ENCODE results near the gene ZBTB18. TPM values are rescaled to one million over a fixed set of nuclear protein-coding genes. Genes with fewer than 3 reads are reported as not detected.
"Not testable (repeated sequence)": the region's sequence is repeated elsewhere in the genome, so short reads cannot be mapped to it uniquely, and the experiment has no call there.

The ZBTB18 gene
- polyA plus RNA-seq (ENCODE audit: insufficient read length in 4 of 4) = 10 to 100 TPM; 22.6 to 31.8 (median 27.0) TPM

GRCh38 chr1:244050835-244051444 is at the start of gene ZBTB18:
ZBTB18 (plus strand) TSS chr1:244051283; CDS start chr1:244051432, 149 bp downstream.
- DNase-seq (ENCODE audit: low read depth in 4 of 4, low spot score in 3 of 4) = no peak

- DNase-seq (ENCODE audit: low read depth in 4 of 4, low spot score in 3 of 4) = no peak
These were observed 48.4 kb upstream of the ZBTB18 start for GRCh38 chr1:244002721-244003120.

DNA sequence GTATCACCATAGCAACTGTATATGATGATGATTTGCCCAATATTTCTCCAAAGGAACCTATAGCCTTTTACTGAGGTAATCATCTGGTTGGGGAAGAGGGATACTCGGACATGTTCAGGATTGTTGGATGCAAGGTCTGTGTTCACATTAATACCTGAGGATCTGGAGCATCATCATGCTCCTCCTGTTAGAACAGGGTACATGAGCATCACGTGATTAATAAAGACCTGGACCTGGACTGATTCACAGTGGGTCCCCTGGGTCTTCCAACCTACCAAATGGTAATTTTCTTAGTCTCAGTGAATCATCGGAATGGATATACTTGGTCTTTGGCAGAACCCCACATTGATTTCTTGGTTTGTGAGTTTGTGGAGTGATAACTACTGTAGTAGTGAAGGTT is 45.6 kb upstream of the ZBTB18 start:
- DNase-seq (ENCODE audit: low read depth in 4 of 4, low spot score in 3 of 4) = no peak

DNA sequence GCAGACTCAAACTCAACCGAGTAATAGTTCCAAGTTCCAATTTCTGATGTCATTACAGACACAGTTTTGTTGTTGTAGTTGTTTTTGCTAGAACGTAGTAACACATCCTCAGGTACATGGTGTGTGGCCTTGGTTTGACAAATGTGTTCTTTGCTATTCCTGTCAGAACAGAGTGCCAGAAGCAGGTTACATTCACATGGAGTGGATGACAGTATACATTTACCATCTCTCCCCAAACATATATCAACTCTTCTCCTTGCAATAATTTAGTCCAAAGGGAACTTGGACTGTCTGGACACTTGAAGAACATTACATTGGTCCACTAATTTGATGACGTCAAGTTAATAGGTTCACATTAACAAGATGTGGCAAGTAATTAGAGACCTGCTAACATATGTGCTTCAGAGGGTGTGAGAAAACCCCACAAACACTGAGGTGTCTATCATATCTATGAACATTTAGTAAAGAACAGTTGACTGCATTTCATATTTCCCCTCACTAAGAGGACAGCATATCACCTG is 44.6 kb upstream of the ZBTB18 start:
- no peak for DNase-seq (ENCODE audit: low read depth in 4 of 4, low spot score in 3 of 4)

DNA sequence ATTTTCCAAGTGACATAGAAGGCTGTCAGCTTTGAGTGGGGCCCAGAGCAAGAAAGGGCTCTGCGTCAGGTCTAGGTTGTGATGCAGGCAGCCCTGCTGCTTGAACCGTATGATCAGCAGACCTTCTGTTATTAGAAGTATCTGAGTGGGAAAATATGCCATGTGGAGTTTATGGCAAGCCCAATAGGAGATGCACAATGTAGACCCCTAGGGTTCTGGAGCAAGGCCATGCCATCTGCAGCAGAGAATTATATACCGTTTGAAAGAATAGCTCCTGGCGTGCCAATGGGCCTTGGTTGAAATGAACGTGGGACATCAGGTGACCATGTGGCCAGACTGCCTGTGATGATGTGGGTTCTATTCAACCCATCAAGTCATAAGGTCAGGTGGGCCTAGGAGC is 44.1 kb upstream of the ZBTB18 start:
- no peak for DNase-seq (ENCODE audit: low read depth in 4 of 4, low spot score in 3 of 4)

GRCh38 chr1:244010191-244010590 is 40.9 kb upstream of the ZBTB18 start:
- DNase-seq (ENCODE audit: low read depth in 4 of 4, low spot score in 3 of 4) = no peak

DNA sequence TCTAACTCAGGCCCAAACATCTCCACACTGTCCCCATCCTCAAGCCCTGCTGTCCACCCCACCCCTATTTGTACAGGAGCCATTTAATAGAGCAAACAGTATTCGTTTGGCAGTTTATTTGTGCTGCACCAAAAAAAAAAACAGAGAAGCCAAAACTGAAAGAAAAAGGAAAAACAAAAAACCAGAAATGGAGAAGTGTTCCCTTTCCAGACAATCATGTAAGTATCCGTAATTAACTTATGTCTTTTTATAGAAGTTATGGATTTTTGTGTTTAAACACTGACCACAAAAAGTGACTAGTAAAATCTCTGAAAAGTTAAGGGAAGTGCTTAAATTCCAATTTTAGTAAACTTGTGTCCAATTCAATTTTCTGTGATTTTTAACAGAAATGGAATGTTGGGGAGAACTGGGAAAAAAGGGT is 40.4 kb upstream of the ZBTB18 start:
- DNase-seq (ENCODE audit: low read depth in 4 of 4, low spot score in 3 of 4) = no peak

GRCh38 chr1:244011271-244011670 is 39.8 kb upstream of the ZBTB18 start:
- DNase-seq (ENCODE audit: low read depth in 4 of 4, low spot score in 3 of 4) = no peak

GRCh38 chr1:244011786-244012185 is 39.3 kb upstream of the ZBTB18 start:
- no peak for DNase-seq (ENCODE audit: low read depth in 4 of 4, low spot score in 3 of 4)

- DNase-seq (ENCODE audit: low read depth in 4 of 4, low spot score in 3 of 4) = no peak
These were observed 38.9 kb upstream of the ZBTB18 start for GRCh38 chr1:244012202-244012601.

- no peak for DNase-seq (ENCODE audit: low read depth in 4 of 4, low spot score in 3 of 4)
These were observed 38.0 kb upstream of the ZBTB18 start for GRCh38 chr1:244013100-244013499.

DNA sequence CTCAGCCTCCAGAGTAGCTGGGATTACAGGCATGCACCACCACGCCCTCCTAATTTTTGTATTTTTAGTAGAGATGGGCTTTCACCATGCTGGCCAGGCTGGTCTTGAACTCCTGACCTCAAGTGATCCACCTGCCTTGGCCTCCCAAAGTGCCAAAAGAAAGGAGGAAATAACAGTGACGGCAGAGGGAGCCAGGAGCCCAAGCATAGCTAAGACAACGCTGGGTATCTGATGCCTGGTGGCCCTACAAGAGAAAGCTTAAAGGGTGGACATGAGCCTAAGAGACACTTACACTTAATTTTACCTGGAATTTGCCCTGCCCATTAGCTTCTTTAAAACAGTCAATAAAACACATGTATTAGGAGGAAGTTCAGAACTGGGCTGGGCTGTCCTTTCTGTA is 36.2 kb upstream of the ZBTB18 start:
- not testable (repeated sequence) for DNase-seq (ENCODE audit: low read depth in 4 of 4, low spot score in 3 of 4)

GRCh38 chr1:244019982-244020485 is 31.0 kb upstream of the ZBTB18 start:
- DNase-seq (ENCODE audit: low read depth in 4 of 4, low spot score in 3 of 4) = no peak

DNA sequence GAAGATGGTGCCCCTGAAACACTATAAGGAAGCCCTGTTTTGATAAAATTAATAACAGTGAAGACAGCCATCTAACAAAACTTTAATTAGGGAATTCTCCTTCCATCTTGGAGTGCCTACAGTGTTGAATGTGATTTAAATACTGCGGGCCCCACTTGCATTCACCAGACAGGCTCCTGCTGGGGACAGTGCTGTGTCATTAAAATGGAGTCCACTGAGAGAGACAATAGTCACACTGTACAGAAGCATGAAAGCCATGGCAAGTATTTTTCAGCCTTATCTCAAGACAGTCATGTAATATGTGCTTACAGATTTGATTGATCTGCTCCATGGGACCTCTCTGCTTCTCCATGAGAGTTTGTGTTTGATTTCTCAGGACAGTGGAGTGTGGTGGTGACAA is 29.7 kb upstream of the ZBTB18 start:
- DNase-seq (ENCODE audit: low read depth in 4 of 4, low spot score in 3 of 4) = no peak

GRCh38 chr1:244022311-244022710 is 28.8 kb upstream of the ZBTB18 start:
- DNase-seq (ENCODE audit: low read depth in 4 of 4, low spot score in 3 of 4) = no peak

DNA sequence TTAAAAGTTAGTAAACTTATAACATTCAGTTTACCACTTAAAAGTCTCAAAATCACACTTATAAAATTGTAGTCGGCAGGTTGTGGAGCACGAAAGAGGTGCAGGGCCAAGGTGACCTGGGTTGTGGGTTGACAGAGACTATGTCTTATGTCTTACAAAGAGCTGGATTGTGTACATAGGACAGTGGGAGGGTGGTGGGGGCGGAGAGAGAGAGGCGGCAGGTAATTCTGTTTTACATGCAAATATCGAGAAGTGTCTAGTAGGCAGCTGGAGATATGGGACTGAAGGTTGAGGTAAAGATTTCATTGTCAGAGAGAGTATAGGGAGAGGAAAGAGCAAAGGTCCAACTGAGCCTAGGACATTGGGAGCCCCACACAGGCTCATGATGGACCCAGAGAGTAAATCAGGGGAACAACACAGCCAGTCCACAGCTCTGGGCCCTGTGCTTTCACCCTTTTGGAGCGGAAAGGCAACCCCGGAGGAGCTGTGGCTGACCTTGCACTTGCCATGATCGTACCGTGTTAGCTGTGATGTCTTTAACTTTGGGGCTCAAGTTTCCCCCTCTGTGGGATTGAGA is 28.1 kb upstream of the ZBTB18 start:
- DNase-seq (ENCODE audit: low read depth in 4 of 4, low spot score in 3 of 4) = no peak

DNA sequence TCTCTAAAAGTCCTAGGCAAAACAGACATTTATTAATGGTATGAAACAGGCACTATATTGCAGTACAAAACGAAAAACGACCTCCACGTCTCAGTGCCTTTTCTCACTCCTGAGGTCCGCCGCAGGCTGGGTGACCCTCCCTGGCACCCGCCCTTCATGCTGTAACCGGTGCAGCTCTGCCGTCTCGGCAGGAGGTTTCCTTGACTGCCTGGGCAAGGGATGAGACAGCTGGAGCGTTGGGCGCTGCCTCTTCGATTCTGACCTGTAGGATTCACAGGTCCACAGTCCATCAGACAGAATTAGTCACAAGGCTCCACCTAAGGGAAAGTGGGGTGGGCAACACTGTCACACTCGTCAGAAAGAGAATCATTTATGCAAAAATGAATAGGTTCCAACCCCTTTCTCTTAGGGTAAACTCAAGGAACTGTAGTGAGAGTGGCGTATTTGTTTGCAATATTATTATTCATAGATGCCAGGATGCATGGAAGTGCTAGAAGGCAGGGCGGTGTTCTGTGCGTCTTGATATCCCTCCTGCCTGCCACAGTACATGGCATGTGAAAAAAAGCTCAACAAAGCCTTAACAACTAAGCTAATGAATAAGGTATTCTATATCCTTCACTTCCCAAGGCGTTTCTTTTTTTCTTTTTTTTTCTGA is 23.5 kb upstream of the ZBTB18 start:
- DNase-seq (ENCODE audit: low read depth in 4 of 4, low spot score in 3 of 4) = no peak

DNA sequence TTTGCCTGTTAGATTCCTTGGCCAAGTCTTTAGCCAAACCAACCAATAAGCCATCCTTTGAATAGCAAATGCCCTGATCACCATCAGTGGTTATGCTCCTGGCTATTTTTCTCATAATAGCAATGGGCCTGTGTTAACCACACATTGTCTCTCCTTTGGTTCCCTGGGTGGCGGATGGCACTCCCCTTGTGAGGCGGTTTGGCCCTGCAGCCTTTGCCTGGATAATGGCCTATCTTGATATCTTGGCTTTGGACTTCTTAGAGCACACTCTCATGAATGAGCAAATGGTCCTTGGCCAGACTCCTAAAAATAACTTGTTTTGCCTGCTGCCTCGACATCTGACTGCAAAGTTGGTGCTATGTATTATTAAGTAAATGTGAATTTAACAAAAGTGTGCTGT is 22.4 kb upstream of the ZBTB18 start:
- no peak for DNase-seq (ENCODE audit: low read depth in 4 of 4, low spot score in 3 of 4)

GRCh38 chr1:244029124-244029523 is 22.0 kb upstream of the ZBTB18 start:
- no peak for DNase-seq (ENCODE audit: low read depth in 4 of 4, low spot score in 3 of 4)

DNA sequence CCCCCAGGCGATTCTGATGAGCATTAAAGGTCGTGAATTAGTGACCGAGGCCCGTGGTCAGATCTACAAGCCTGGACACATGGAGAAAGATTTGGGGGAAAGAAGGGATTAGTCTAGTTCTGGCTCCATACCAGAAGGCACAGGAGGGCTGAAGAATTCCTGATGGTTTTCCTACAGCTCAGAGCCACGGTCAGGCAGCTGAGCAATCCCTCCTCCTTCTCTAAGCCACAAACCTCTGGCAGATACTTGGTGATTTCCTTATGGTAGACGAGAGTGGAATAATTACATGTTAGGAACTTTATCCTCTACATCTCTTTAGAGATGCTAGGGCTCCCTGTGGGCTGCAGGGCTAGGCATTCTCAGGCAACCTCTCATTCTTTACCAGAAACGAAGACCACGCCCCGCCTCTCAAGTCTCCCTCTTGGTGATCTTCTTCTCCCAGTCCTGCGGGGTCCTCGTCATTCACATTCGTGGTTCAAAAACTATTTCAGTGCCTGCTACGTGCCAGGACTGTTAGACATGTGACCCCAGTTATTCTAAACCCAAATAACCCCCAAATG is 20.5 kb upstream of the ZBTB18 start:
- DNase-seq (ENCODE audit: low read depth in 4 of 4, low spot score in 3 of 4) = no peak

- DNase-seq (ENCODE audit: low read depth in 4 of 4, low spot score in 3 of 4) = no peak
These were observed 15.7 kb upstream of the ZBTB18 start for GRCh38 chr1:244035358-244035757.

Measured in right renal pelvis (tissue), 4 donors.